ENCODE results near the gene CCDC142.

The CCDC142 gene

GRCh38 chr2:74439373-74439772 lies 43.4 kb downstream of the CCDC142 start:
- no peak for DNase-seq (ENCODE audit: low read depth)
- TF ChIP-seq CTCF (IDR thresholded peaks at IDR 0.05; ENCODE audit: control insufficient read depth, insufficient read depth, low read depth, low read length, missing control alignments), result no peak

GRCh38 chr2:74438248-74438647 lies 44.5 kb downstream of the CCDC142 start:
- no peak for TF ChIP-seq CTCF (IDR thresholded peaks at IDR 0.05; ENCODE audit: control insufficient read depth, insufficient read depth, low read depth, low read length, missing control alignments)
- DNase-seq (ENCODE audit: low read depth), result no peak
- no peak overlapping the region for H3K4me3 ChIP-seq (ENCODE audit: control insufficient read depth, low read depth, low read length)

More at GRCh38 chr2:74439373-74439772, 43.4 kb downstream of the CCDC142 start:
- H3K4me3 ChIP-seq (ENCODE audit: control insufficient read depth, low read depth, low read length), result peak overlapping the region; percentile 71

GRCh38 chr2:74436848-74437695 lies 45.7 kb downstream of the CCDC142 start:
- no peak for DNase-seq (ENCODE audit: low read depth)
- TF ChIP-seq CTCF (IDR thresholded peaks at IDR 0.05; ENCODE audit: control insufficient read depth, insufficient read depth, low read depth, low read length, missing control alignments), result no peak
- no peak overlapping the region for H3K4me3 ChIP-seq (ENCODE audit: control insufficient read depth, low read depth, low read length)

- TF ChIP-seq CTCF (IDR thresholded peaks at IDR 0.05; ENCODE audit: control insufficient read depth, insufficient read depth, low read depth, low read length, missing control alignments), result no peak
- DNase-seq (ENCODE audit: low read depth), result no peak
- no peak overlapping the region for H3K4me3 ChIP-seq (ENCODE audit: control insufficient read depth, low read depth, low read length)
Measured at GRCh38 chr2:74436111-74436805, 46.5 kb downstream of the CCDC142 start.

GRCh38 chr2:74430502-74430901 lies 52.3 kb downstream of the CCDC142 start:
- no peak for TF ChIP-seq CTCF (IDR thresholded peaks at IDR 0.05; ENCODE audit: control insufficient read depth, insufficient read depth, low read depth, low read length, missing control alignments)
- DNase-seq (ENCODE audit: low read depth), result no peak
- H3K4me3 ChIP-seq (ENCODE audit: control insufficient read depth, low read depth, low read length), result no peak overlapping the region

- no peak for TF ChIP-seq CTCF (IDR thresholded peaks at IDR 0.05; ENCODE audit: control insufficient read depth, insufficient read depth, low read depth, low read length, missing control alignments)
- DNase-seq (ENCODE audit: low read depth), result no peak
- H3K4me3 ChIP-seq (ENCODE audit: control insufficient read depth, low read depth, low read length), result no peak overlapping the region
Measured at GRCh38 chr2:74429487-74430451, 53.0 kb downstream of the CCDC142 start.

Data from AG09309 (cell line).